Vagina (tissue), 2 donors: Measurements from ENCODE around the gene SCAPER. TPM values are rescaled to one million over a fixed set of nuclear protein-coding genes. Genes with fewer than 3 reads are reported as not detected.

Source experiments
- DNase-seq, 2 donors: peaks; one replicate each; pipeline ENCODE4 v3.0.0-alpha.2; 2017; ENCODE audit errors: extremely low spot score in 2 of 2
- H3K27ac ChIP-seq: fragments of 200-600 bp; sonication (generic); one replicate; pipeline ENCODE4 v1.5.1; 2019
- H3K27me3 ChIP-seq: fragments of 200-600 bp; sonication (generic); one replicate; pipeline ENCODE4 v1.5.1; 2019
- H3K36me3 ChIP-seq, 2 donors: fragments of 200-600 bp; sonication (generic); one replicate each; pipeline ENCODE4 v1.5.1; 2017 to 2019
- H3K4me1 ChIP-seq: fragments of 200-600 bp; sonication (generic); one replicate; pipeline ENCODE4 v1.5.1; 2019
- H3K4me3 ChIP-seq, 2 donors: fragments of 200-600 bp; sonication (generic); 1 replicate in 1 of 2; 2 replicates in 1 of 2; pipeline ENCODE4 v1.5.1; 2016 to 2019
- H3K9me3 ChIP-seq: fragments of 200-600 bp; sonication (generic); one replicate; pipeline ENCODE4 v1.5.1; 2019
- POLR2A ChIP-seq, 2 donors: fragments of 450-650 bp; IDR thresholded peaks; one replicate each; pipeline ENCODE4 v1.6.1; 2017; ENCODE audit warnings: antibody characterized with exemption in 2 of 2, mild to moderate bottlenecking in 2 of 2, moderate library complexity in 2 of 2
- POLR2AphosphoS5 ChIP-seq, 2 donors: sonication (generic); formaldehyde crosslinking; IDR thresholded peaks; one replicate each; pipeline ENCODE4 v1.9.0; 2017; ENCODE audit warnings: antibody characterized with exemption in 2 of 2, mild to moderate bottlenecking in 2 of 2, low read depth in 1 of 2; ENCODE audit not compliant: insufficient read depth in 1 of 2
- intact Hi-C: fragments of 100-400 bp; cut with DNase I; formaldehyde crosslinking; loops from one replicate; pipeline ENCODE4 v1.15.1; 2023
- total RNA-seq: library from RNA; depleted of rRNA; stranded (reverse); fragments of >200 nt; gene quantifications from one replicate; pipeline ENCODE4 v1.2.3, GENCODE V29; 2016
- TF ChIP-seq, protein P1 (sequence below), 3 experiments: fragments of 450-650 bp in 2 of 3; fragments of 200-600 bp in 1 of 3; sonication (generic) in 1 of 3; IDR thresholded peaks; one replicate each; pipeline ENCODE4 v1.5.1; 2017 to 2019; ENCODE audit warnings: antibody characterized with exemption in 3 of 3, mild to moderate bottlenecking in 2 of 3, moderate library complexity in 2 of 3

The SCAPER gene
- total RNA-seq, 1 donor from 2014 or later: 51.3 TPM

DNA sequence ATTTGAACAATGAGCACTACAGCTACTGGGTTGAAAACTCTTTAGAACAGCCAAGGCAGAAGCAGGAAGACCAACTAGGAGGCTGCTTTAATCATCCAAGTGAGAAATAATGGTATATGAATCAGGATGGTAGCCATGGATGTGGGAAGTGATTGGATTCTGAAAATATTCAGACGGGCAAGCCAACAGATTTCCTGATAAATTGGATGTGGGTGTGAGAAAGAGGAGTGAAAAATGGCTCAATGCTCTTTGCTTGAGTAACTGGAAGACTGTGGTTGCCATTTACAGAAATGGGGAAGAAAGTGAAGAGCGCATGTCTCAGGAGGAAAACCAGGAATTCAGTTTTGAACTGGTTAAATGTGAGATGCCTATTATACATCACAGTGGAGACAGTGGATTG, 518.2 kb downstream of the SCAPER start:
- no peaks in the 10 kb centered on the region for H3K4me1 ChIP-seq
- H3K4me3 ChIP-seq: no peak overlapping the region
- no peaks in the 10 kb centered on the region for H3K9me3 ChIP-seq
- H3K27ac ChIP-seq: no peak overlapping the region
- no peaks in the 10 kb centered on the region for H3K36me3 ChIP-seq
- H3K27me3 ChIP-seq: no peaks in the 10 kb centered on the region
- intact Hi-C loops: no loop called here
- DNase-seq: no peak
- TF ChIP-seq POLR2AphosphoS5 (IDR thresholded peaks at IDR 0.05; ENCODE audit: insufficient read depth in 1 of 2, low read depth in 1 of 2) (no peak), POLR2A (IDR thresholded peaks at IDR 0.05) (no peak)
- TF ChIP-seq, protein P1, sequence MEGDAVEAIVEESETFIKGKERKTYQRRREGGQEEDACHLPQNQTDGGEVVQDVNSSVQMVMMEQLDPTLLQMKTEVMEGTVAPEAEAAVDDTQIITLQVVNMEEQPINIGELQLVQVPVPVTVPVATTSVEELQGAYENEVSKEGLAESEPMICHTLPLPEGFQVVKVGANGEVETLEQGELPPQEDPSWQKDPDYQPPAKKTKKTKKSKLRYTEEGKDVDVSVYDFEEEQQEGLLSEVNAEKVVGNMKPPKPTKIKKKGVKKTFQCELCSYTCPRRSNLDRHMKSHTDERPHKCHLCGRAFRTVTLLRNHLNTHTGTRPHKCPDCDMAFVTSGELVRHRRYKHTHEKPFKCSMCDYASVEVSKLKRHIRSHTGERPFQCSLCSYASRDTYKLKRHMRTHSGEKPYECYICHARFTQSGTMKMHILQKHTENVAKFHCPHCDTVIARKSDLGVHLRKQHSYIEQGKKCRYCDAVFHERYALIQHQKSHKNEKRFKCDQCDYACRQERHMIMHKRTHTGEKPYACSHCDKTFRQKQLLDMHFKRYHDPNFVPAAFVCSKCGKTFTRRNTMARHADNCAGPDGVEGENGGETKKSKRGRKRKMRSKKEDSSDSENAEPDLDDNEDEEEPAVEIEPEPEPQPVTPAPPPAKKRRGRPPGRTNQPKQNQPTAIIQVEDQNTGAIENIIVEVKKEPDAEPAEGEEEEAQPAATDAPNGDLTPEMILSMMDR (IDR thresholded peaks at IDR 0.05): no peak

DNA sequence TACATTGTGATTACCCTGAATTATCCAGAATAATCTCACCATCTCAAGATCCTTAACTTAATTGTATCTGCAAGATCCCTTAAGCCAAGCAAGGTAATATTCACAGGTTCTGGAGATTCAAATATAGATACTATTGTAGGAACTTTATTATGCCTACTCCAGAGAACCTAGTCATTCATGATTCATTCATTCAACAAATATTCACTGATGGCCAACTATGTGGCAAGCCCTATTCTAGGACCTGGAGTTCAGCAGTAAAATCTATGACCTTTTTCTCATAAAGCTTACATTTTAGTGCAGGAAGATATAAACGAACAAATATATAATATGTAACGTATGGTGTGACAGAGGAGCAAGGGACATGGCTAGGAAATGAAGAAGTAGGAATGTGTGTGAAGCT, 519.0 kb downstream of the SCAPER start:
- Histone ChIP-seq H3K9me3 (no peaks in the 10 kb centered on the region), H3K4me3 (no peak overlapping the region), H3K4me1 (no peaks in the 10 kb centered on the region), H3K27ac (no peak overlapping the region), H3K27me3 (no peaks in the 10 kb centered on the region), H3K36me3 (no peaks in the 10 kb centered on the region)
- intact Hi-C loops: no loop called here
- TF ChIP-seq POLR2A (IDR thresholded peaks at IDR 0.05): no peak
- TF ChIP-seq POLR2AphosphoS5 (IDR thresholded peaks at IDR 0.05; ENCODE audit: insufficient read depth in 1 of 2, low read depth in 1 of 2): no peak
- TF ChIP-seq, protein P1 (IDR thresholded peaks at IDR 0.05): no peak
- no peak for DNase-seq

DNA sequence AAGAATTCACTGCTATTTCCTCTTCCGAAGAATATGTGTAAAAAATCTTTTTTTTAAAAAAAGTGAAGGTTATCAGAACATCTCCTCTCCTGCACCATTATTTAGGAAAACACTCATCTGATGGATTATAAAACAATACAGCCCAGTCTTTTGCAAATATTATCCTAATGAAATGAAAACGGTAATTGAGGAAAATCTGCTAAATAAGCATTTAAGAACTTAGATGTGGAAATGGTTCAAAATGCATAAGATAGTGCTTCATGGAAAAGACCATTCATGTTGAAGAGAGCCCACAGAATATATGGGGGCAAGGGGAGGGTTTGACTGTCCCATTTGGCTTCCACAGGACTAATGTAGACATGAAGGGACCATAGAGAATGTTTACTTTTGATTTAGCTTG, 520.7 kb downstream of the SCAPER start:
- no peak overlapping the region for H3K4me3 ChIP-seq
- H3K4me1 ChIP-seq: no peaks in the 10 kb centered on the region
- TF ChIP-seq, protein P1 (IDR thresholded peaks at IDR 0.05): no peak
- no peak for TF ChIP-seq POLR2AphosphoS5 (IDR thresholded peaks at IDR 0.05; ENCODE audit: insufficient read depth in 1 of 2, low read depth in 1 of 2)
- TF ChIP-seq POLR2A (IDR thresholded peaks at IDR 0.05): no peak
- H3K27me3 ChIP-seq: no peaks in the 10 kb centered on the region
- DNase-seq: no peak
- intact Hi-C loops: no loop called here
- no peaks in the 10 kb centered on the region for H3K9me3 ChIP-seq
- H3K27ac ChIP-seq: no peak overlapping the region
- no peaks in the 10 kb centered on the region for H3K36me3 ChIP-seq

DNA sequence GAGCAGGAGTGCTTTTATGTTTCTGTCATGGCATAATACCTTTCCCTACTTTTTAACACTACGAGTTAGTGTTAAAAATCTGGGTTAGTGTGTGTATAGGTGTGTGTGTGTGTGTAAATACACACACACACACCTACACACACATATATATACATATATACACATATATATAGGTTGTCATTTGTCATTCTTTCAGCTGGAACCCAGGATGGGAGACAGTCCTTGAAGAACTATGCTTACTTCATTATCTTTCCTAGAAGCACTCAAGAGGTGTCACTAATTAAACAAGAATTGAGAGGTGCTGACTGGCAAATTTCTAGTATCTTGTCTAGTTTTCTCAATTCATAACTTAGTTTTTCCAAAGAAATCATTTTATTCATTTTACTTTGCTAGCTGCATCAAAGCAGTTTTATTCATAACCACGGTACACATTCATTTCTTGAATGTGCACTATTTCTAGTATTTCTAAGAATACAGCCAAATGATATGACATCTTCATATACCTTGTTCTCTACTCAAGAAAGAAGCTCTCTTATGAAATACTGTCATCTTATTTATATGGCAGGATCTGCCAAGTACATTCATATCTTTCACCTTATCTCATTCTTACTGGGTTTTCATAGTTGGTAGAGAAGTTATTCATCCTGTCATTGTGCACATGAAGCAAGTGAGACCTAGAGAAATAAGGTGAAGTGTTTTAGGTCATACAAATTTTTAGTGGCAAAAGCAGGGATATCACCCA, 522.0 kb downstream of the SCAPER start:
- no peak for DNase-seq
- Histone ChIP-seq H3K9me3 (no peaks in the 10 kb centered on the region), H3K4me3 (no peak overlapping the region), H3K27me3 (no peaks in the 10 kb centered on the region), H3K27ac (no peak overlapping the region), H3K4me1 (no peaks in the 10 kb centered on the region), H3K36me3 (no peaks in the 10 kb centered on the region)
- TF ChIP-seq POLR2A (IDR thresholded peaks at IDR 0.05) (no peak), POLR2AphosphoS5 (IDR thresholded peaks at IDR 0.05; ENCODE audit: insufficient read depth in 1 of 2, low read depth in 1 of 2) (no peak)
- TF ChIP-seq, protein P1 (IDR thresholded peaks at IDR 0.05): no peak
- intact Hi-C loops: no loop called here

DNA sequence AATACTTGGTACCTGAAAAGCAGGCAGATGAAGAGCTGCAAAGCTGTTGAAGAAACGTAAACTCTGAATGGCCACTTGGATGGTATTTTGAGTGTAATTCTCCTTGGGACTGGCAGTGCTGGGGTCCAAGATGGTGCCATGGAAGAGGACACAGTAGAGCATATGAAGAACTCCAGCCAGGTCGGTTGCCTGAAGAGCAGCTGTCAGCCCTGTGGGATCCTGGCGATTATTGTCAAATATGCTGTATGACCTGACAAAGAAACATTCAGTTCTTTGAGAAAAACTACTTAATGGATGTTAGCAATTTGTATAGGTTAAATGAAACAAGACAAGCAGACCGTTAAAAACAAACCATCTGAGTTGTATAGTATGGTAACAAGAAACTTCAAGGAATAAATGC, 523.8 kb downstream of the SCAPER start:
- Histone ChIP-seq H3K9me3 (no peaks in the 10 kb centered on the region), H3K27ac (no peak overlapping the region), H3K4me1 (no peaks in the 10 kb centered on the region), H3K36me3 (no peaks in the 10 kb centered on the region), H3K4me3 (no peak overlapping the region), H3K27me3 (no peaks in the 10 kb centered on the region)
- DNase-seq: no peak
- TF ChIP-seq POLR2AphosphoS5 (IDR thresholded peaks at IDR 0.05; ENCODE audit: insufficient read depth in 1 of 2, low read depth in 1 of 2) (no peak), POLR2A (IDR thresholded peaks at IDR 0.05) (no peak)
- TF ChIP-seq, protein P1 (IDR thresholded peaks at IDR 0.05): no peak
- intact Hi-C loops: no loop called here
